22Rv1 (cell line): ENCODE measurements around the gene EBF3.

ENCODE experiments used
- H3K27ac ChIP-seq: fragments of 450-650 bp; 2 replicates; pipeline ENCODE4 v1.5.1; 2017
- CTCF ChIP-seq: fragments of 450-650 bp; IDR thresholded peaks from 2 replicates; pipeline ENCODE4 v1.5.1; 2017; ENCODE audit warnings: mild to moderate bottlenecking
- ZFX ChIP-seq: fragments of 450-650 bp; IDR thresholded peaks from 2 replicates; pipeline ENCODE4 v1.6.1; 2017; ENCODE audit warnings: antibody characterized with exemption, borderline replicate concordance

Gene EBF3

GRCh38 chr10:129787557-129787956 is 176.5 kb downstream of the EBF3 start:
- no peak overlapping the region for H3K27ac ChIP-seq
- TF ChIP-seq CTCF: no peak
- TF ChIP-seq ZFX: no peak

DNA sequence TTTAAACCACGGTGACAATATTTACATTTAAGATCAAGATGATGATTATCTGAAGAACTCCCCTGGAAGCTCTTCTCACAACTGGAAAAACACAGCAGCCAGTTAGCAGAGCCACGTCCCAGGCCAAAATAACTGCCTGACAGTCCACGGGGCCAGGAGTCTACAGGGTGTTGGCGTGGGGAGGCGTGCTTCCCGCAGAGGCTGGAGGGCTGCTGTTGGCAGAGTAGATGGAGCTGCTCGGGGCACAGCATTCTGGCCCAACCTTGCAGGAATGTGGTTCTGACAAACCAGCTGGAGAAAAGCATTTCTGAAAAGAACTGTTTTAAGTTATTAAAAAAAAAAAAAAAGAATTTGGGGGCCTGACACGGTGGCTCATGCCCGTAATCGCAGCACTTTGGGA is 177.9 kb downstream of the EBF3 start:
- H3K27ac ChIP-seq: no peak overlapping the region
- TF ChIP-seq ZFX: no peak
- TF ChIP-seq CTCF: no peak

DNA sequence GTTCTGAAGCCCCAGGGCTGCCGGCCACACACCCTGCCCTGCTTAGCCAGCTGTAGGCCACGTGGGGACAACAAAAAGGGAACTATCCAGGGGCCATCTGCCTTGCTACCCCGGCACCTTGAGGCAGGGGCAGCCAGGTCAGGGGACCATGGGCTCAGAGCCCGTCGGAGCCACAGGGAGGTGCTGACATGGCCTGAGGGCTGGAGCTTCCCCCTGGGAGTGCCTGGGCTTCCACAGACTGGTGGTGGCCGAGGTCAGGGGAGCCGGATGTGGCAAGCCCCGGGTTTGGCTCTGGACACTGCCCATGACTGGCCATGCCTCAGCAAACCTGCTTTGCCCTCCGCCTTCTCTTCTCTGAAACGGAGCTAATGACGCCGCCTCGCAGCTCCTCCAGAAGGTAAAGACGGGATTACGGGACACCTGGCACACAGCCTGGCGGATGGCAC is 178.5 kb downstream of the EBF3 start:
- H3K27ac ChIP-seq: no peak overlapping the region
- TF ChIP-seq ZFX (no peak), CTCF (no peak)
